NCI-H526 treated with DMSO at 0.1 percent for 48 hours (cell line): Measurements from ENCODE around the gene TFDP1.
"Not testable (repeated sequence)": the region's sequence is repeated elsewhere in the genome, so short reads cannot be mapped to it uniquely, and the experiment has no call there.

Experiments
- DNase-seq: peaks from one replicate; lab custom pipeline; 2025; lab: John Stamatoyannopoulos, UW

The TFDP1 gene

DNA sequence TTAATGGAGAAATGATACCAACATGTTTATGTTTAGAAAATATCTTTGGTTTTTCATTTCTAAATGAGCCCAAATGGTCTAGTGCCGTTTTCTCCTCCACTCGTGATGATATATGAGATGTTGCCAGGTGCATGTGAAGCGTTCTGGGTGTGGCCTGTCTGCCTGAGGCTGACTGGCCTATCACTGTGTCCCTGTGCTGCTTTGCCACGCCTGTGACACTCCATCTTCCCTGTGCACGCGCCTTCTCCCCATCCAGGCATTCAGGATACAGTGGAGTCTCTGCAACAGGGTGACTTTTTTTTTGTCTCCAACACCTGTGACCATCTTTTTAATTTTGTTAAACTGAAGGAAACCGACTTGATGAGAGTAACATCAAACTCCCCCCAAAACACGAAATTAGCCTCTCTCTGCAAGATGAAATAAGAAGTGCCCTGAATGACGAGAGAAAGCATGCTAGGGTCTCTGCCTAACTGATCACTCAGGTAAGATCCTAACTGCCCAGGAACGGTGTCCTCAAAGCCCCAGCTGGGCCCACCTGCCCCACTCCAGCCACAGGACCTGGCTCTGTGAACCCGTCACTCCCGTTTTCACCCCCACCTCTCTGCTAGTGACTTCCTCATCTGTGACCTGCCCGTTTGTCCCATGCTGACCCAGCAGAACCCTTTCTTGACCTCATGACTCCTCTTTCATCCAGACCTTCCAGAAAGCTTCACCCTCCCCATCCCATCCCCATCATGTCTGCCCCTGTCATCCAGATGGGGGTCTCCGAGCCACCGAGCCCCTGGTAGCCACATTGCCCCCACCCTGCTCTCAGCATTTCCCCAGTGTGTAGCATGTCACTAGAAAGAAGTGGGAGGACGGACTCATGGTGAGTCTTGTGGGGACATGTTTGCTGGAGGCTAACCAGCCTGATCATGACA lies 33.2 kb upstream of the TFDP1 start:
- DNase-seq, result no peak

DNA sequence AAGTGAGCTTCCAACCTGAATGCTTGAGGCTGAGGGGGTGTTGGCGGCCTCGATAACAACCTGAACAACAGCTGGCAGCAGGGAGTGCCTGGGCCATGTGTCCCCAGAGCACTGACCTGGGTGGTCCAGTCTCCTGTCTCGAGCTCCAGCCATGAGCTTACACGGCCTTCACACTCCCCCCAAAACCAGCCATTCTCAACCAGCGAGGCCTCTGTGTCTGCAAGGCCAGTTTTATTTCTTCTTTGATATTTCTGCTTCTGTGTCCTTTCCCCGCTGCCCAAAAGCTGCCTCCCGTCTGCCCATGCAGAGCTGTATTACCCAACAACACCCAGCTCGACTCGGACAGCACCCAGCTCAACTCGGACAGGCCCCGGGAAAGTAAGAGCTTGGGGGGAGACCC lies 32.5 kb upstream of the TFDP1 start:
- no peak for DNase-seq

DNA sequence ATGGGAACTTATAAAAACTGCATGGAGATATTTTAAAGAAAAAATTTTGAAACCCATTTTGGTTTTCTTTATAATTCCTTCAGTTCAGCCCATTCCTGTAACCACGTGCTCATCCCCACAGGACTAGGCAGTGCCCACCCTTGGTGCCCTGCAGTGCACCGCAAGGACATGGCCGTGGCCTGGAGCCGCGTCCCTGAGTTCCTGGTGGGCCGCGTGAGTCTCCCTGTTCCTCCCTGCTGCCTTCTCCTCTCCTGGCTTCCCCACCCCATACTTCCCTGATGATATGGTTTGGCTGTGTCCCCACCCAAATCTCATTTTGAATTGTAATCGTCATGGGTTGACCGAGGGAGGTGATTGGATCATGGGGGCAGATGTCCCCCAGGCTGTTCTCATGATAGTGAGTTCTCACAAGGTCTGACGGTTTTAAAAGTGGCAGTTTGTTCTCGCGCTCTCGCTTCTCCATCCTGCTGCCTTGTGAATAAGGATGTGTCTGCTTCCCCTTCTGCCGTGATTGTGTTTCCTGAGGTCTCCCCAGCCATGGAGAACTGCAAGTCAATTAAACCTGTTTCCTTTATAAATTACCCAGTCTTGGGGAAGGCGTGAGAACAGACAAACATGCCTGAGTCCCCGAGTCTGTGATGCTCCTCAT lies 31.6 kb upstream of the TFDP1 start:
- no peak for DNase-seq

DNA sequence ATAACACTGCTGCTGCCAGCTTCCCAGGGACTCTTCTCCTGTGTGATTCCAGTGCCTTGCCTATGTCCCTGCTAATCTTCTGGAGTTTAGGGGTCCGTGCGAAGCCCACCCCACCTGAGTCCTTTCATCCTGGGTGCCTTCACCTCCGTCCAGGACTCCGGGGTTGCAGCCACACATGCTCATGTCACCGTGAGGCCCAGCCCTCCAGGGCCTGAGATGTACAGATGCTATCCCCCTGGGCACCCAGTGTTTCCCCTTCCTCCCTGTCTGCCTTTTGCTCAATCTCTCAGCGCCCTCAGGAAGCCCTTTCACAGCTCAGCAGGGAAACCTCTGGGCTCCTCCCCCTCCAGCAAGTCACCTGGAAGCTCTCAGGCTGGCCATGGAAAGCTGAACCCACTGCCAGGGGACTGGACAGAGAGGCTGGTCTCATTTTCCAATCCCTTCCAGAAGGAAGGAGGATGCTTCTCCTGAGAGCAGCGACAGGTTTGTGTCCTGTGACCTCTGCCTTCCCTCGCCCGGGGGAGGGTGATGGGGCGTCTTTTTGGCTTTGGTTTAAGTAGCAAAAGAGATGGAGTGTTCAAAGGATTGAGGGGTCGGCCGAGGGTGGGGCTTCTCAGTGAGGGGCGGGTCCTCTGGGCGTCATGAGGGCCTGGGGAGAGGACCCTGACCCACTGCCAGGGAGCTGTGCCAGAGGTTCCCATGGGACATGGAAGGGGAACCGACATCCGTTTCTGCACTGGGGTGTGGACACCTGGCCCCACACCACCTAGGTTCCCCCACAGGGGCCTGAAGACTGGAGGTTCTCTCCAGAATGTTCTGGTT lies 30.8 kb upstream of the TFDP1 start:
- DNase-seq, result no peak

DNA sequence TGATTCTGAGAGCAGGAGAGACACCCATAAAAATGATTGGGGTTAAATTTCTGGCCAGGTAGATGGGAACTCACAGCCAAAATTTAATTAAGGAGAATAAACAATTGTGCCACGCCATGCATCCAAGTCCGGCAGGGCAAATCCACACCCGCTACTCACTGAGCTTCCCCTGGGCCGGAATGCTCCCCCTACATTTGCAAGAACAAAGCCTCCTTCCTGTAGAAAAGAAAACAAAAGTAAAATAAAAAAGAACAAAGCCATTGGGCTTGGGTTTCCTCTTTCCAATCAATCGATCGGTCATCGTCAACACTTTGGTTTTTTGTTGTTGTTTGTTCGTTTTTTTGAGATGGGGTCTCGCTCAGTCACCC lies 30.2 kb upstream of the TFDP1 start:
- no peak for DNase-seq

DNA sequence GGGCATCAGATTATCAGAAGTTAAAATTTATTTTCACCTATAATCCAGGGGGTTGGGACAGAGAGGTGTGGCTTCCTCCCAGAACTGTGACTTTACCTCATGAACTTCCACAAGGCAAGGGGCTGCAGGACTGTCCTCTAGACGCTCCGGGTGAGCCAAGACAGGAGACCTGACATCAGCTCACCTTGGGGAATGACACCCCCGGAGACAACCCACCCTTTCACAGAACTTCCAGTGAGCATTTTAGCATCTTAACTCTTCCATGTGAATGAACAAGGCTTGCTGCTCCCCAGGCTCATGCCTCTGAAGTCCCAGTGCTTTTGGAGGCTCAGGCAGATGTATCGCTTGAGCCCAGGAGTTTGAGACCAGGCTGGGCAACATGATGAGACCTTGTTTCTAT lies 29.4 kb upstream of the TFDP1 start:
- no peak for DNase-seq

DNA sequence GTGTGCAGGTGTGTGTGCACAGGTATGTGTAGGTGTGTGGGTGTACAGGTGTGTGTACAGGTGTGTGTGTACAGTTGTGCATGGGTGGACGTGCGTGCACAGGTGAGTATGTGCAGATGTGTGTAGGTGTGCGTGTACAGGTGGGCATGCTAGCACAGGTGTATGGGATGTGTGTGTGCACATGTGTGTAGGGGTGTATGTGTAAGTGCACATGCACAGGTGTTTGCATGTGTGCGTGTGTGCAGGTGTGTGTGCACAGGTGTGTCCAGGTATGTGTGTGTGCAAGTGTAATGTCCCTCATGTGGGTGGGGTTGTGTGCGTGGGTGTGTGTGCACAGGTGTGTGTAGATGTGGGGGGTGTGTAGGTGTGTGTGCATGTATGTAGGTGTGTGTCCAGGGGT lies 27.5 kb upstream of the TFDP1 start:
- no peak for DNase-seq

DNA sequence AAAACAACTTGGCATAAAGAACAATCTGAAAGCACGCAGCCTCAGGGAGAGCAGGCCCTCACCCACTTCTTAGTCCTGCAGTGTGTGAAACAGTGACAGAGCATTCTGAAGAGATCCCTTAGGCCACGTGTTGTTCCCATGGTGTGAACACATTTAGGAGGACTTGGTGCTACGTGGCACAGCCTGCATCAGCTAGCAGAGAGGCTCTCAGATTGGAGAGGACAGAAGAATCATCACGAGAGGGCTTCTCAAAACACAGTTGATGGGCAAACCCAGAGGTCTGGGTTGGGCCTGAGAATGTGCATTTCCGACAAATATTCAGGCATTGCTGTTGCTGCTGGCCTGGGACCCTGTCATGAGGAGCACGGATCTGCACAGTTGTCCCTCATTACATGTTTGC lies 26.1 kb upstream of the TFDP1 start:
- DNase-seq, result no peak

DNA sequence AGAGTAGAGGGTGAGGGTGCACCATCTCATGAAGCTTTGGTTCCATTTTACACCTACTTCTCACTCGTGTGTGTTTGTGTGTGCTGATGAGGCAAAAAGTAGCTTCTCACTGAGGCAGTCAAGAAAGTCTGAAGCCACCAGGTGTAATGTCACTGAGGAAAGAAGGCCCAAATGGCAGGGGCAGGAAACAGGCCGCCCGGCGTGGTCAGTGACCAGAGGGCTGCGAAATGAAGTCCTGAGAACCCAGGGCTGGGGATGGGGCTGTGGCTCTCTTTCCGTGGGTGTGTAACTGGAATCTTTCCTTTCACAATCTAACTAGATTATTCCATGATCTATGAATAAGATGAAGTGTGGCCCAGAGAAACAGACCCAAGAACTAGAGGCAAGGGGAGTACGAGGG lies 25.5 kb upstream of the TFDP1 start:
- no peak for DNase-seq

DNA sequence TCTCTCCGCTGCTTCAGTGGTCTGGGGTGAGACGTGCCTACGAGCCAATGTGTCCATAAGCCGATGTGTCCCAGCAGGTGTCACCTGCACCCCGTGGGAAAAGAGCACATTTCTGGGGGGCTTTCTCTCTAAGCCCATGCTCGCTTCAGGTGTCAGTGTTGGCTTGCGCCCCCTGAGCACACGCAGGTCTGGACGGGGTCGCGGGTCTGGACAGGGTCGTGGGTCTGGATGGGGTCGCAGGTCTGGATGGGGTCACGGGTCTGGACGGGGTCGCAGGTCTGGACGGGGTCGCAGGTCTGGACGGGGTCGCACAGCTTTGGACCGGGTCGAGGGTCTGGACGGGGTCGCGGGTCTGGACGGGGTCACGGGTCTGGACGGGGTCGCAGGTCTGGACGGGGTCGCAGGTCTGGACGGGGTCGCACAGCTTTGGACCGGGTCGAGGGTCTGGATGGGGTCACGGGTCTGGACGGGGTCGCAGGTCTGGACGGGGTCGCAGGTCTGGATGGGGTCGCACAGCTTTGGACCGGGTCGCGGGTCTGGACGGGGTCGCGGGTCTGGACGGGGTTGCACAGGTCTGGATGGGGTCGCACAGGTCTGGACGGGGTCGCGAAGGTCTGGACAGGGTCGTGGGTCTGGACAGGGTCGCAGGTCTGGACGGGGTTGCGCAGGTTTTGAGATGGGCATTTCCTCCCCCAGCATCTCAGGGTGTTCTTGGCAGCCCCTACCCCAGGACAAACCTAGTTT lies 24.5 kb upstream of the TFDP1 start:
- no peak for DNase-seq

DNA sequence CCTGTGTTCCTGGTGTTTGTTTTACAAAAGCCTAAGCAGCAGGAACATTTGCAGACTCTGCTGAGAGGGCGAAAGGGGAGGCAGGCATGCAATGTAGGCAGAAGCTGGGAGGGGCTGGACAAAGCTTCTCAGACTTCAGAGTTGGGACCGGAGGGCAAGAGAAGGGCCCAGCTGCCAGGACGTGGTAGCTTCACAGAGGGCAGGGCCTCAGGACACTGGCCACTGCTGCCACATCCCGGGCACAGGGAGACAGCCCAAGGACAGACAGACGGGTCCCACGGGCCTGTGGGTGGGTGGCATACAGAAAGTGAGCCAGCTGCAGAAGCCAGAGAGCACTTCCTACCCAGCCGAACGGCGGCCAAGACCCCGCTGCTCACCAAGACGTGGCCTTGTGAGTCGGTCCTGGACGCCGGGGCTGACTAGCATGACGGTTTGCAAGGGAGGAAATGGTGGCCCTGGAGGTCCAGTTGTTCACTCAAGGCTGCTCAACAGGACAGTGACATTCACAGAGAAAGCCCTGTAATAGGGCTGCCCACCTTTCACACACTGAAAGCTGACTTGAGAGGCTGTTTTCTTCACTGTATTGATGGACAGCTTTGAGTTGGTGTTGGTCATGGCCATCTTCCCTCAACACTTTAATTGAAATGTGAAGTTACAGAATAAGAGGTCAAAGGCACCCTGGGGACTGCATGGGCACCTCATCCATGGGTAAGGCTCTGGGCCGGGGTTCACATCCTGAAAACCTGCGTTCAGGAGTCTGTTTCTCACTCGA lies 23.7 kb upstream of the TFDP1 start:
- DNase-seq, result no peak

DNA sequence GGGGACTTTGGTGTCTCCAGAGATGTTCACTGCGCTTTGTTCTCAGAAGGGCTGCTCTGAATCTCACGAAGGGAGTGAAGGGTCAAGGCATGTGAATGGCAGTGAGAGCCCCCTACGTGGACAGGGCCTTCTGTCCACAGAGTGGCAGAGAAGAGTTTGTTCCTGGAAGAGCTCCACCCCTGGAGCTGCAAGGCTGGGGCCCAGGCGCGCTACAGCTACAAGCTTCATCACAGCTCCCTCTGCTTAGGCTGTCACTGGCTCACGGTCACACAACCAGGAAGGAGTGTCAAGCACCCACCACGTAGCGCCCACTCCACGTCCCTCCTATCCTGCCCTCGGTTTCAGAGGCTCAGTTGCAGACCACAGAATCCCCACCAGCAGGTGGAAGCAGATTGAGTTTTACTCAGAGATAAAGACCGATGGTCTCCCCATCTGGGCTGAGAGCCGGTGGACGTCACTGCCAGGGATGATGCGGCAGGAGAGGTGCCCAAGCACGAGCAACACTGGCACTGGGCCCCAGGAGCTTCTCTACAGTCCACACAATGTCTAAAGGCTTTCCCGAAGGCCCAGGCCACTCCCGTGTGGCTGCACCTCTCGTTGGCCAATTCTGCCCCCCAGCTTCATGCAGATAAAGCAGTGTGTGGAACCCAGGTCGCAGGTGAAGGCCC lies 23.0 kb upstream of the TFDP1 start:
- no peak for DNase-seq

DNA sequence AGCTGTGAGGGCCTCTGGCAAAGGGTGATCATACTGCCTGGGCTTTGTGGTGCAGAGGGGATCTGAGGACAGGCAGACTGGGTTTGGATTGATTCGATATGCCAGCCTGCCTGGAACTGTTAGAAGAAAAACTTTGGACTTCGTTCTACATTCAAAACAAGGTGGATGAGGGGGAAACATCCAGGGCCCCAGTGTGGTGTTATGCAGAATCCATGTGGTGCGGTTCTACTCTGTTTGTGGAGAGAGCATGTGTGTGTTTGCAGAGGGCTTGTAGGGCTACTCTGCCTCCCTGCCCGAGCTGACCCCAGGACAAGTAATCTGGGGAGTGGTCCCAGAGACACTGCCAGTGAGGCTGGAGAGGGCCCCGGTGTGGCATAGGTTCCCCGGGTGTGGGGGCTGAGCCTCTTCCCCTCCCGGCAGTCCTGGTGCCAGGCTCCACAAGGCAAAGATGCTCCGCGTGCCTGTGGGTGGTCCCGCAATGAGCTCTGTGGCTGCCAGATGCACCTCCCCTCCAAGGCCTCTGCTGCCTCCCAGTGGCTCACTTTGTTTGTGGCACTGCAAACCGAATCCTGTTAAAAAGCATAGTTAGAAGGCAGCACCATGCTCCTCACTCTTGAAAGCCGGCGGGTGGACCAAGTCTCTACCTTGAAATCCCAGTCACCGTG lies 22.3 kb upstream of the TFDP1 start:
- peak; percentile 62 for DNase-seq

DNA sequence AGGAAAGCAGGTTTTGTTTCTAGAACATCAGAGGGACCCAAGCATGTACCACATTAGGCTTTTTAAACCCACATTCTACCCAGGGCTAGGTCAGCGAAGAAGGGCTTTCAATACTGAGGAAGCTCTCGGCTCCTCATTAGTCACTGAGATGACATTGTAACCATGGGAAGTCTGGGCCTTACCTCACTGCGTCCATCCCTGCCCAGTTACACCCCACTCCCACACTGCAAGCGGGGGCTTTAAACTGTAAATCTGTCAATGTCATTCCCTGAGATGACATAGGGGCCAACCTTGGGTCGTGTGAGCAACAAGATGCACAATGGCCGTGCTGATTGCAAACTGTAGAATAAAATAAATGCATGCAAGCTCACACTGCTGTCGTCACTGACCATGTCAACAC lies 21.7 kb upstream of the TFDP1 start:
- no peak for DNase-seq

DNA sequence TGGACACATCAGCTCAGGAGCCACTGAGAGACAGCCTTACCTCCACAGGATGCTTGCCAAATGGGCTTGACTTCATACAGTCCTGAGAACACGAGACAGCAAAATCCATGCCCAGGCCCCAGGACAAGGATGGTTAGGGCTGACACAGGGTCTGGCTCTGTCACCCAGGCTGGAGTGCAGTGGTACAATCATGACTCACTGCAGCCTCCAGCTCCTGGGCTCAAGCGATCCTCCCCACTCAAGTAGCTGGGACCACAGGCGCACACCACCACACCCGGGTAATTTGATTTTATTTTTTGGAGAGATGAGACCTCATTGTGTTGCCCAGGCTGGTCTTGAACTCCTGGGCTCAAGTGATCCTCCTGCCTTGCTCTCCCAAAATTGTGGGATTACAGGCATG lies 21.0 kb upstream of the TFDP1 start:
- not testable (repeated sequence) for DNase-seq

DNA sequence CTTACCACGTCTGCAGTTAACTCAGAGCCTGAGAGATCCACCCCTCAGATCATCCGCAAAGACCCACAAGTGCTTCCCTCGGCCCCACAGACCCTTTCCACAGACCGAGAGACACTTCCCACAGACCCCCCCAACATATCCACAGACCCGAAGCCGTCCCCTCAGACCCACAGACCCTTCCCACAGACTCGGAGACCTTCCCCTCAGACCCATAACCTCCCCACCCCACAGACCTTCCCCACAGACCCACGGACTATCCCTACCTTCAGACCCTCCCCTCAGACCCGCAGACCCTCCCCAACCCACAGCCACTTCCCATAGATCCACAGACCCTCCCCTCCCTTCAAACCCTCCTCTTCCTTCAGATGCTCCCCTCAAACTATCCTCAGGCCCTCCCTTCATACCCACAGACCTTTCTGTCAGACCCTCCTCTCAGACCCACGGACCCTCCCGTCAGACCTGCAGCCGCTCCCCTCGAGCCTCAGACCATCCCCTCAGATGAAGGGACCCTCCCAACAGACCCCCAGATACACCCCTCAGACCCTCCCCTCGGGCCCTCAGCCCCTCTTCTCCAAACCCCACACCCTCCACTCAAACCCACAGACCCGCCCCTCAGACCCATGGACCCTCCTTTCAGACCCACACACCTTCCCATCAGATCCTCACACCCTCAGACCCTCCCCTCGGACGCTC lies 20.1 kb upstream of the TFDP1 start:
- DNase-seq, result no peak

DNA sequence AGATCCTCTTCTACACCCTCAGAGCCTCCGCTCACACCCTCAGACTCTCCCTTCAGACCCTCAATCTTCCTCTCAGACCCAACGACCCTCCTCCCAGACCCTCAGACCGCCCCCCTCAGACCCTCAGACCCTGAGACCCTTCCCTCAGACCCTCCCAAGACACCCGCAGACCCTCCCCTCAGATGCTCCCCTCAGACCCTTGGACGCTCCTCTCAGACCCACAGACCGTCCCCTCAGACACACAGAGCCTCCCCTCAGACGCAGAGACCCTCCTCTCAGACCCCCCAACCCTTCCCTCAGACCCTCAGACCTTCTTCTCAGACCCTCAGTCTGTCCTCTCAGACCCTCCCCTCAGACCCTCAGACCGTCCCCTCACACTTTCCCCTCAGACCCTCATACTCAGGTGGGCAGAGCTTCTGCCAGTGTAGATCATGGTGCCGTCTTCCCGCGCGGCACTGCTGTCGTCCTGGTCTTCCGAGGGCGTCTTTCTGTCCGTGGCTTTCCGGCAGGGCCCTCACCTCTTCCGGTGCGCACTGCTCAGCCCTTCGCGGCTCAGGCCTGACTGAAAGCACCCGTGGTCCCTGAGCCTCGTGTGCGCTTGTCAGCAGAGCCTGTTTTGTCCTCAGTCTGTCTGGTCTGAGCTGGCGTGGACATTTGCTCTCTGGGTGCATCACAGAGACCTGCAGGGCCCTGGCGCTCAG lies 18.9 kb upstream of the TFDP1 start:
- DNase-seq, result no peak

DNA sequence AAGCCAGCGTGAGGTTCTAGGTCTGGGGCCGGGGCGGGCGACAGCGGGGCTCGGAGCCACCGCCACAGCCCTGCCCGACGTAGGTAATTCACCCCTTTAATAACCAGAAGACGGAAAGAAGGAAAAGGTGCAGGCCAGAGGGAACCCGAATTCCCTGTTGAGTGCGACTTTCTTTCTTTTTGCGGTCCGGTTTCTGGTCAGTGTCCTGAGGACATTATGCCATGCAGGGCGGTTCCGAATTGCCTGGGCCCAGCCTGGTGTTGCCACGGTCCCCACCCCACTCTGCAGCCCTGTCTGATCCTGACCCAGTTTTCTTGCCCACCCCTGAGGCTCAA lies 18.4 kb upstream of the TFDP1 start:
- DNase-seq, result no peak

DNA sequence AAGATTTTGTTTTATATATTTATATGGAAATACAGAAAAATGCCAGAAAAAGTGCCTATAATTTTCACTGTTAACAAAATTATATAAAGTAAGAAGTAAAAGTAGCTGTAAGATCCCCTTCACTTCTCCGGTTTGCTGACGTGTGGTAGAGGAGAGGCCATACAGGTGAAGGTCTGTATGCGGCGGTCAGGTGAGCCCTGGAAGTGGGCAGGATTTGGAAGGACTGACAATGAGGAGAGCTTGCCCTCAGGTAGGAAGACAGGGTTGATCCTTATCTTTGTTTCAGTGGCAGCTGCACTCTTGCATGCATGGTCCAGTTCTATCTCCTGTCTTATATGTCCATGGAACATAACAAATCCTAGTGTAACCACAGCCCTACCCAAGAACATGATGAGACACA lies 16.9 kb upstream of the TFDP1 start:
- no peak for DNase-seq
